HG03095 (cell line): Measurements from ENCODE around the gene EWSR1.

ENCODE experiments used
- ATAC-seq: cut with Tn5 transposase; IDR thresholded peaks from one replicate; pipeline ENCODE4 v1.9.1; 2021; ENCODE audit warnings: moderate library complexity; ENCODE audit not compliant: unreplicated experiment

Gene EWSR1

GRCh38 chr22:29315286-29316140, 47.4 kb downstream of the EWSR1 start, which contains the start of gene RASL10A:
RASL10A (minus strand) TSS chr22:29315697; CDS start chr22:29315246, 451 bp downstream.
- ATAC-seq, result no peak

GRCh38 chr22:29316141-29316828, 48.2 kb downstream of the EWSR1 start:
- ATAC-seq, result no peak

- no peak for ATAC-seq
These were observed 49.9 kb downstream of the EWSR1 start for GRCh38 chr22:29317827-29318454.

- ATAC-seq, result no peak
These were observed 51.0 kb downstream of the EWSR1 start for GRCh38 chr22:29319072-29319471.

- ATAC-seq, result no peak
These were observed 52.5 kb downstream of the EWSR1 start for GRCh38 chr22:29320546-29320945.

GRCh38 chr22:29323641-29324040, 55.6 kb downstream of the EWSR1 start:
- no peak for ATAC-seq

GRCh38 chr22:29325356-29325755, 57.3 kb downstream of the EWSR1 start:
- ATAC-seq, result no peak

GRCh38 chr22:29325785-29326315, 57.8 kb downstream of the EWSR1 start:
- no peak for ATAC-seq

GRCh38 chr22:29326481-29326880, 58.4 kb downstream of the EWSR1 start:
- ATAC-seq, result no peak

- no peak for ATAC-seq
These were observed 59.2 kb downstream of the EWSR1 start for GRCh38 chr22:29327089-29327764.

- no peak for ATAC-seq
These were observed 60.0 kb downstream of the EWSR1 start for GRCh38 chr22:29328055-29328454.

GRCh38 chr22:29328566-29329500, 60.8 kb downstream of the EWSR1 start:
- ATAC-seq, result no peak

GRCh38 chr22:29329581-29329980, 61.5 kb downstream of the EWSR1 start:
- ATAC-seq, result no peak

GRCh38 chr22:29330291-29330690, 62.2 kb downstream of the EWSR1 start:
- no peak for ATAC-seq

GRCh38 chr22:29330753-29331152, 62.7 kb downstream of the EWSR1 start:
- no peak for ATAC-seq

- ATAC-seq, result no peak
These were observed 63.1 kb downstream of the EWSR1 start for GRCh38 chr22:29331213-29331612.

GRCh38 chr22:29331658-29332300, 63.7 kb downstream of the EWSR1 start:
- no peak for ATAC-seq

- no peak for ATAC-seq
These were observed 64.9 kb downstream of the EWSR1 start for GRCh38 chr22:29332886-29333496.

- ATAC-seq, result no peak
These were observed 66.1 kb downstream of the EWSR1 start for GRCh38 chr22:29334148-29334547.
